ENCODE data around the gene TNFRSF4.

GRCh38 chr1:1205769-1206375 is 8.1 kb downstream of the TNFRSF4 start:
- TF ChIP-seq POLR2AphosphoS5 (IDR thresholded peaks at IDR 0.05; ENCODE audit: low read depth, low read length) (no peak), CTCF (IDR thresholded peaks at IDR 0.05) (no peak; the same call in 1 of the 2 replicates), TCF7L2 (IDR thresholded peaks at IDR 0.05; ENCODE audit: low read depth, low read length) (no peak)

All from Panc1 (cell line).